Neutrophil (primary cell): ENCODE data around the gene PCDHGA10.
A peak's percentile ranks its signal among the peaks of the same experiment; 100 is the strongest.

Source experiments
- H3K27ac ChIP-seq: fragments of 200-600 bp; sonication (generic); 2 replicates; pipeline ENCODE4 v1.5.1; 2016; ENCODE audit warnings: mild to moderate bottlenecking, moderate library complexity
- H3K27me3 ChIP-seq: fragments of 200-600 bp; sonication (generic); 2 replicates; pipeline ENCODE4 v1.6.0; 2016; ENCODE audit warnings: mild to moderate bottlenecking
- H3K36me3 ChIP-seq: fragments of 200-600 bp; sonication (generic); 2 replicates; pipeline ENCODE4 v1.5.1; 2017
- H3K4me1 ChIP-seq, 2 experiments: fragments of 200-600 bp in 1 of 2; sonication (generic) in 1 of 2; 1 replicate in 1 of 2; 2 replicates in 1 of 2; pipeline versions ENCODE4 v1.5.1 to v1.6.1; 2013 to 2016; ENCODE audit warnings: low read depth in 1 of 2, low read length in 1 of 2, mild to moderate bottlenecking in 1 of 2, moderate library complexity in 1 of 2; ENCODE audit not compliant: control insufficient read depth in 1 of 2, insufficient read depth in 1 of 2
- H3K4me3 ChIP-seq, 2 experiments: fragments of 200-600 bp in 1 of 2; sonication (generic) in 1 of 2; 1 replicate in 1 of 2; 2 replicates in 1 of 2; pipeline ENCODE4 v1.5.1; 2013 to 2016; ENCODE audit warnings: low read depth in 1 of 2, low read length in 1 of 2, mild to moderate bottlenecking in 1 of 2, moderate library complexity in 1 of 2
- H3K9me3 ChIP-seq: fragments of 200-600 bp; sonication (generic); 2 replicates; pipeline ENCODE4 v1.5.1; 2016
- TF ChIP-seq, protein P1 (sequence below): fragments of 200-600 bp; sonication (generic); IDR thresholded peaks from 2 replicates; pipeline ENCODE4 v1.5.1; 2016; ENCODE audit warnings: antibody characterized with exemption

PCDHGA10 gene

GRCh38 chr5:141412854-141413539 lies at the start of gene PCDHGA10:
Gene PCDHGA10 (plus strand): TSS chr5:141412987. CDS start chr5:141413176, 189 bp downstream.
- Histone ChIP-seq H3K27me3 (peaks cover 100% of the 10 kb centered on the region), H3K36me3 (no peaks in the 10 kb centered on the region), H3K4me3 (peak within 1 kb of the TSS; percentile 19 to 30), H3K9me3 (peaks cover 19% of the 10 kb centered on the region), H3K27ac (no peak within 1 kb of the TSS), H3K4me1 (peaks cover 7 to 14% of the 10 kb centered on the region in 2 experiments)
- TF ChIP-seq, protein P1, sequence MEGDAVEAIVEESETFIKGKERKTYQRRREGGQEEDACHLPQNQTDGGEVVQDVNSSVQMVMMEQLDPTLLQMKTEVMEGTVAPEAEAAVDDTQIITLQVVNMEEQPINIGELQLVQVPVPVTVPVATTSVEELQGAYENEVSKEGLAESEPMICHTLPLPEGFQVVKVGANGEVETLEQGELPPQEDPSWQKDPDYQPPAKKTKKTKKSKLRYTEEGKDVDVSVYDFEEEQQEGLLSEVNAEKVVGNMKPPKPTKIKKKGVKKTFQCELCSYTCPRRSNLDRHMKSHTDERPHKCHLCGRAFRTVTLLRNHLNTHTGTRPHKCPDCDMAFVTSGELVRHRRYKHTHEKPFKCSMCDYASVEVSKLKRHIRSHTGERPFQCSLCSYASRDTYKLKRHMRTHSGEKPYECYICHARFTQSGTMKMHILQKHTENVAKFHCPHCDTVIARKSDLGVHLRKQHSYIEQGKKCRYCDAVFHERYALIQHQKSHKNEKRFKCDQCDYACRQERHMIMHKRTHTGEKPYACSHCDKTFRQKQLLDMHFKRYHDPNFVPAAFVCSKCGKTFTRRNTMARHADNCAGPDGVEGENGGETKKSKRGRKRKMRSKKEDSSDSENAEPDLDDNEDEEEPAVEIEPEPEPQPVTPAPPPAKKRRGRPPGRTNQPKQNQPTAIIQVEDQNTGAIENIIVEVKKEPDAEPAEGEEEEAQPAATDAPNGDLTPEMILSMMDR = no peak

DNA sequence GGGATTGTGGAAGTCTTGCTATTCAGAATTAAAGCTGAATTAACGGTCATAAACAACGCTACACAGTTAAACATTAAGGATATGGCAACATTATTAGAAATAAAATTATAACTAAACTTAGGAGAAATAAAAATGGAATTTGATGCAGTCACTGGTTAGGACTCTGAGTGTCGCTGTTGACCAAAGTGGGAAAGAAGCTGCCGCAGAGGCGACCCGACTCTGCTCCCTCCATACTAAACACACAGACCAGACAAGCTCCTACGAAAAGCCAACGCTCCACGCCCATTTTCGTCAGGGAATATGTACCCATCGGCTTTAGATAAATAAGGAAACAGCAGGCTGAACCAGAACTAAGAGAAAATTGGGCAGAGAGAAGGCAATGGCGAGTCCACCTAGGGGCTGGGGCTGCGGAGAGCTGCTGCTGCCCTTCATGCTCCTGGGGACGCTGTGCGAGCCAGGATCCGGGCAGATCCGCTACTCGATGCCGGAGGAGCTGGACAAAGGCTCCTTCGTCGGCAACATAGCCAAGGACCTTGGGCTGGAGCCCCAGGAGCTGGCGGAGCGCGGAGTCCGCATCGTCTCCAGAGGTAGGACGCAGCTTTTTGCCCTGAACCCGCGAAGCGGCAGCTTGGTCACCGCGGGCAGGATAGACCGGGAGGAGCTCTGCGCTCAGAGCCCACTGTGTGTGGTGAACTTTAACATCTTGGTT lies 48.7 kb upstream of the PCDHGA10 start, which contains the start of gene PCDHGA5:
PCDHGA5 (plus strand) TSS at position 211 of the 709 bp plus-strand sequence; CDS start at position 380, 169 bp downstream.
- Histone ChIP-seq H3K9me3 (peaks cover 51% of the 10 kb centered on the region), H3K4me1 (no peaks in the 10 kb centered on the region), H3K4me3 (no peak within 1 kb of the TSS), H3K36me3 (no peaks in the 10 kb centered on the region), H3K27me3 (peaks cover 100% of the 10 kb centered on the region), H3K27ac (no peak within 1 kb of the TSS)
- TF ChIP-seq, protein P1 = no peak

- H3K4me3 ChIP-seq = no peak overlapping the region
- no peak overlapping the region for H3K27ac ChIP-seq
- TF ChIP-seq, protein P1 = no peak
- no peaks in the 10 kb centered on the region for H3K36me3 ChIP-seq
- no peaks in the 10 kb centered on the region for H3K4me1 ChIP-seq
- H3K27me3 ChIP-seq = peaks cover 100% of the 10 kb centered on the region
- H3K9me3 ChIP-seq = peaks cover 43% of the 10 kb centered on the region
These were observed 46.5 kb upstream of the PCDHGA10 start for GRCh38 chr5:141366016-141366896.

- H3K27me3 ChIP-seq = peaks cover 100% of the 10 kb centered on the region
- H3K27ac ChIP-seq = no peak within 1 kb of the TSS
- peaks cover 44% of the 10 kb centered on the region for H3K9me3 ChIP-seq
These were observed 42.6 kb upstream of the PCDHGA10 start, which contains the start of gene PCDHGB3 for GRCh38 chr5:141369994-141370848. Gene PCDHGB3 (plus strand): TSS chr5:141370242. CDS start chr5:141370395, 153 bp downstream.

More at GRCh38 chr5:141369994-141370848, 42.6 kb upstream of the PCDHGA10 start, which contains the start of gene PCDHGB3:
- Histone ChIP-seq H3K36me3 (no peaks in the 10 kb centered on the region), H3K4me1 (no peaks in the 10 kb centered on the region), H3K4me3 (no peak within 1 kb of the TSS)
- TF ChIP-seq, protein P1 = no peak
